HPDE6-E6E7 (cell line): ENCODE results near the gene ENPP7.

Experiments used
- DNase-seq: peaks from one replicate; pipeline ENCODE4 v3.0.0; 2011; ENCODE audit warnings: missing footprints; ENCODE audit errors: extremely low spot score

The ENPP7 gene

GRCh38 chr17:79791735-79792161 lies 61.0 kb downstream of the ENPP7 start:
- no peak for DNase-seq
